Measurements from ENCODE around the gene PKNOX1.
"Not testable (repeated sequence)": the region's sequence is repeated elsewhere in the genome, so short reads cannot be mapped to it uniquely, and the experiment has no call there.

The PKNOX1 gene

GRCh38 chr21:42951193-42951592 lies 23.2 kb upstream of the PKNOX1 start:
- not testable (repeated sequence) for H3K4me3 ChIP-seq (ENCODE audit: low read depth, low read length)

- no peak overlapping the region for H3K4me3 ChIP-seq (ENCODE audit: low read depth, low read length)
Observed at GRCh38 chr21:42956824-42957630, 17.3 kb upstream of the PKNOX1 start.

GRCh38 chr21:42958122-42958521 lies 16.2 kb upstream of the PKNOX1 start:
- not testable (repeated sequence) for H3K4me3 ChIP-seq (ENCODE audit: low read depth, low read length)

GRCh38 chr21:42959728-42960127 lies 14.6 kb upstream of the PKNOX1 start:
- no peak overlapping the region for H3K4me3 ChIP-seq (ENCODE audit: low read depth, low read length)

- no peak overlapping the region for H3K4me3 ChIP-seq (ENCODE audit: low read depth, low read length)
Observed at GRCh38 chr21:42962380-42963007, 11.9 kb upstream of the PKNOX1 start.

- no peak overlapping the region for H3K4me3 ChIP-seq (ENCODE audit: low read depth, low read length)
Observed at GRCh38 chr21:42964086-42964485, 10.3 kb upstream of the PKNOX1 start.

GRCh38 chr21:42964546-42965210 lies 9.7 kb upstream of the PKNOX1 start:
- H3K4me3 ChIP-seq (ENCODE audit: low read depth, low read length), result no peak overlapping the region

- H3K4me3 ChIP-seq (ENCODE audit: low read depth, low read length), result no peak overlapping the region
Observed at GRCh38 chr21:42965211-42965560, 9.2 kb upstream of the PKNOX1 start.

GRCh38 chr21:42967616-42968015 lies 6.7 kb upstream of the PKNOX1 start:
- H3K4me3 ChIP-seq (ENCODE audit: low read depth, low read length), result not testable (repeated sequence)

GRCh38 chr21:42969193-42969600 lies 5.2 kb upstream of the PKNOX1 start:
- no peak overlapping the region for H3K4me3 ChIP-seq (ENCODE audit: low read depth, low read length)

- H3K4me3 ChIP-seq (ENCODE audit: low read depth, low read length), result no peak overlapping the region
Observed at GRCh38 chr21:42970946-42971653, 3.3 kb upstream of the PKNOX1 start.

- no peak overlapping the region for H3K4me3 ChIP-seq (ENCODE audit: low read depth, low read length)
Observed at GRCh38 chr21:42971897-42972275, 2.5 kb upstream of the PKNOX1 start.

GRCh38 chr21:42973309-42973990 lies 912 bp upstream of the PKNOX1 start:
- H3K4me3 ChIP-seq (ENCODE audit: low read depth, low read length), result no peak overlapping the region

GRCh38 chr21:42974832-42975820 lies 764 bp downstream of the PKNOX1 start:
- peak overlapping the region; percentile 85 for H3K4me3 ChIP-seq (ENCODE audit: low read depth, low read length)

GRCh38 chr21:42975886-42976608 lies 1.7 kb downstream of the PKNOX1 start:
- H3K4me3 ChIP-seq (ENCODE audit: low read depth, low read length), result peak overlapping the region; percentile 85

GRCh38 chr21:42980312-42981213 lies 6.2 kb downstream of the PKNOX1 start:
- H3K4me3 ChIP-seq (ENCODE audit: low read depth, low read length), result no peak overlapping the region

- no peak overlapping the region for H3K4me3 ChIP-seq (ENCODE audit: low read depth, low read length)
Observed at GRCh38 chr21:42981214-42981523, 6.8 kb downstream of the PKNOX1 start.

- H3K4me3 ChIP-seq (ENCODE audit: low read depth, low read length), result no peak overlapping the region
Observed at GRCh38 chr21:42981862-42982261, 7.5 kb downstream of the PKNOX1 start.
